ENCODE data around the gene RAC3.

RAC3 gene

GRCh38 chr17:82005701-82006348, 25.7 kb upstream of the RAC3 start:
- Mint-ChIP-seq H3K4me3 (no peak overlapping the region), H3K27me3 (ENCODE audit: low read depth) (no peaks in the 10 kb centered on the region), H3K27ac (no peak overlapping the region), H3K36me3 (ENCODE audit: low read depth) (no peaks in the 10 kb centered on the region), H3K4me1 (ENCODE audit: low read depth) (no peaks in the 10 kb centered on the region), H3K9me3 (no peaks in the 10 kb centered on the region)
- DNase-seq (ENCODE audit: low spot score) = no peak

- H3K36me3 Mint-ChIP-seq (ENCODE audit: low read depth) = no peaks in the 10 kb centered on the region
- no peak for DNase-seq (ENCODE audit: low spot score)
- H3K9me3 Mint-ChIP-seq = no peaks in the 10 kb centered on the region
These were observed 24.8 kb upstream of the RAC3 start for GRCh38 chr17:82006468-82007227.

GRCh38 chr17:82007228-82007494, 24.3 kb upstream of the RAC3 start:
- no peaks in the 10 kb centered on the region for H3K27me3 Mint-ChIP-seq (ENCODE audit: low read depth)
- no peaks in the 10 kb centered on the region for H3K9me3 Mint-ChIP-seq
- no peak overlapping the region for H3K4me3 Mint-ChIP-seq
- H3K27ac Mint-ChIP-seq = no peak overlapping the region
- no peak for DNase-seq (ENCODE audit: low spot score)
- H3K4me1 Mint-ChIP-seq (ENCODE audit: low read depth) = no peaks in the 10 kb centered on the region
- no peaks in the 10 kb centered on the region for H3K36me3 Mint-ChIP-seq (ENCODE audit: low read depth)

More at GRCh38 chr17:82006468-82007227, 24.8 kb upstream of the RAC3 start:
- H3K27me3 Mint-ChIP-seq (ENCODE audit: low read depth) = no peaks in the 10 kb centered on the region
- H3K27ac Mint-ChIP-seq = no peak overlapping the region
- H3K4me3 Mint-ChIP-seq = no peak overlapping the region
- no peaks in the 10 kb centered on the region for H3K4me1 Mint-ChIP-seq (ENCODE audit: low read depth)

GRCh38 chr17:82007495-82008257, 23.8 kb upstream of the RAC3 start:
- H3K4me1 Mint-ChIP-seq (ENCODE audit: low read depth) = no peaks in the 10 kb centered on the region
- H3K27me3 Mint-ChIP-seq (ENCODE audit: low read depth) = no peaks in the 10 kb centered on the region
- DNase-seq (ENCODE audit: low spot score) = no peak
- no peak overlapping the region for H3K4me3 Mint-ChIP-seq
- H3K9me3 Mint-ChIP-seq = no peaks in the 10 kb centered on the region
- H3K36me3 Mint-ChIP-seq (ENCODE audit: low read depth) = no peaks in the 10 kb centered on the region
- no peak overlapping the region for H3K27ac Mint-ChIP-seq

- Mint-ChIP-seq H3K27ac (no peak overlapping the region), H3K27me3 (ENCODE audit: low read depth) (no peaks in the 10 kb centered on the region), H3K4me3 (no peak overlapping the region), H3K9me3 (no peaks in the 10 kb centered on the region), H3K4me1 (ENCODE audit: low read depth) (no peaks in the 10 kb centered on the region), H3K36me3 (ENCODE audit: low read depth) (no peaks in the 10 kb centered on the region)
- DNase-seq (ENCODE audit: low spot score) = no peak
These were observed 23.1 kb upstream of the RAC3 start for GRCh38 chr17:82008258-82008940.

GRCh38 chr17:82008941-82009405, 22.5 kb upstream of the RAC3 start:
- H3K36me3 Mint-ChIP-seq (ENCODE audit: low read depth) = no peaks in the 10 kb centered on the region
- H3K4me1 Mint-ChIP-seq (ENCODE audit: low read depth) = no peaks in the 10 kb centered on the region
- no peaks in the 10 kb centered on the region for H3K27me3 Mint-ChIP-seq (ENCODE audit: low read depth)
- no peak overlapping the region for H3K27ac Mint-ChIP-seq
- DNase-seq (ENCODE audit: low spot score) = no peak
- no peaks in the 10 kb centered on the region for H3K9me3 Mint-ChIP-seq
- no peak overlapping the region for H3K4me3 Mint-ChIP-seq

GRCh38 chr17:82009413-82009812, 22.1 kb upstream of the RAC3 start:
- no peaks in the 10 kb centered on the region for H3K36me3 Mint-ChIP-seq (ENCODE audit: low read depth)
- no peak for DNase-seq (ENCODE audit: low spot score)
- no peak overlapping the region for H3K4me3 Mint-ChIP-seq
- H3K9me3 Mint-ChIP-seq = no peaks in the 10 kb centered on the region
- H3K27me3 Mint-ChIP-seq (ENCODE audit: low read depth) = no peaks in the 10 kb centered on the region
- no peak overlapping the region for H3K27ac Mint-ChIP-seq
- H3K4me1 Mint-ChIP-seq (ENCODE audit: low read depth) = no peaks in the 10 kb centered on the region

GRCh38 chr17:82010575-82011525, 20.6 kb upstream of the RAC3 start:
- H3K4me3 Mint-ChIP-seq = no peak overlapping the region
- H3K9me3 Mint-ChIP-seq = no peaks in the 10 kb centered on the region
- no peak for DNase-seq (ENCODE audit: low spot score)
- no peaks in the 10 kb centered on the region for H3K36me3 Mint-ChIP-seq (ENCODE audit: low read depth)
- no peaks in the 10 kb centered on the region for H3K4me1 Mint-ChIP-seq (ENCODE audit: low read depth)
- no peak overlapping the region for H3K27ac Mint-ChIP-seq
- H3K27me3 Mint-ChIP-seq (ENCODE audit: low read depth) = no peaks in the 10 kb centered on the region

GRCh38 chr17:82011617-82012187, 19.8 kb upstream of the RAC3 start:
- Mint-ChIP-seq H3K9me3 (no peaks in the 10 kb centered on the region), H3K27ac (no peak overlapping the region), H3K4me3 (no peak overlapping the region), H3K27me3 (ENCODE audit: low read depth) (no peaks in the 10 kb centered on the region), H3K36me3 (ENCODE audit: low read depth) (no peaks in the 10 kb centered on the region), H3K4me1 (ENCODE audit: low read depth) (no peaks in the 10 kb centered on the region)
- no peak for DNase-seq (ENCODE audit: low spot score)

GRCh38 chr17:82012261-82012639, 19.2 kb upstream of the RAC3 start:
- Mint-ChIP-seq H3K27me3 (ENCODE audit: low read depth) (no peaks in the 10 kb centered on the region), H3K27ac (no peak overlapping the region), H3K4me1 (ENCODE audit: low read depth) (no peaks in the 10 kb centered on the region), H3K4me3 (no peak overlapping the region), H3K36me3 (ENCODE audit: low read depth) (no peaks in the 10 kb centered on the region), H3K9me3 (no peaks in the 10 kb centered on the region)
- DNase-seq (ENCODE audit: low spot score) = no peak

GRCh38 chr17:82012640-82013295, 18.7 kb upstream of the RAC3 start:
- Mint-ChIP-seq H3K4me1 (ENCODE audit: low read depth) (no peaks in the 10 kb centered on the region), H3K4me3 (no peak overlapping the region), H3K27ac (no peak overlapping the region), H3K27me3 (ENCODE audit: low read depth) (no peaks in the 10 kb centered on the region), H3K9me3 (no peaks in the 10 kb centered on the region), H3K36me3 (ENCODE audit: low read depth) (no peaks in the 10 kb centered on the region)
- no peak for DNase-seq (ENCODE audit: low spot score)

GRCh38 chr17:82013341-82013740, 18.1 kb upstream of the RAC3 start:
- DNase-seq (ENCODE audit: low spot score) = no peak
- Mint-ChIP-seq H3K27me3 (ENCODE audit: low read depth) (no peaks in the 10 kb centered on the region), H3K4me1 (ENCODE audit: low read depth) (no peaks in the 10 kb centered on the region), H3K4me3 (no peak overlapping the region), H3K27ac (no peak overlapping the region), H3K36me3 (ENCODE audit: low read depth) (no peaks in the 10 kb centered on the region), H3K9me3 (no peaks in the 10 kb centered on the region)
